Activated T-cell treated with anti-CD3 and anti-CD28 coated beads, Interleukin-2, amount 50 U/mL, for 4 hours (primary cell): ENCODE measurements around the gene CMSS1. TPM values are rescaled to one million over a fixed set of nuclear protein-coding genes. Genes with fewer than 3 reads are reported as not detected.
A peak's percentile ranks its signal among the peaks of the same experiment; 100 is the strongest.

Experiments
- ATAC-seq, 2 donors: fragments of 200-7000 bp; cut with Tn5 transposase; one replicate each; pipeline ENCODE4 v1.10.0; 2021
- DNase-seq: peaks from one replicate; pipeline ENCODE4 v3.0.0-alpha.2; 2020
- H3K27me3 Mint-ChIP-seq: one replicate; pipeline ENCODE4 v1.8.0; 2021; ENCODE audit warnings: low read depth, mixed read lengths
- H3K36me3 Mint-ChIP-seq: one replicate; pipeline ENCODE4 v1.8.0; 2022; ENCODE audit warnings: mixed read lengths; ENCODE audit not compliant: insufficient read depth
- H3K4me1 Mint-ChIP-seq: one replicate; pipeline ENCODE4 v1.8.0; 2021; ENCODE audit warnings: low read depth, mixed read lengths
- H3K4me3 Mint-ChIP-seq: one replicate; pipeline ENCODE4 v1.8.0; 2021; ENCODE audit warnings: mild to moderate bottlenecking, moderate library complexity, mixed read lengths
- H3K9me3 Mint-ChIP-seq: one replicate; pipeline ENCODE4 v1.8.0; 2021; ENCODE audit warnings: mixed read lengths
- total RNA-seq, 3 donors: library from RNA; stranded (reverse); gene quantifications; one replicate each; pipeline ENCODE4 v1.2.1, GENCODE V29; 2021

CMSS1 gene
- total RNA-seq = 100 to 1,000 TPM; 126 to 157 (median 136) TPM

GRCh38 chr3:99817437-99818240, at the start of gene CMSS1:
TSS of gene CMSS1 (plus strand) at chr3:99817862.
- Mint-ChIP-seq H3K36me3 (peaks cover 15% of the 10 kb centered on the region), H3K4me3 (peak within 1 kb of the TSS; percentile 98), H3K4me1 (peaks cover 35% of the 10 kb centered on the region), H3K9me3 (no peaks in the 10 kb centered on the region), H3K27me3 (no peaks in the 10 kb centered on the region)
- ATAC-seq (peak; percentile 95 to 96), DNase-seq (peak; percentile 98)

GRCh38 chr3:99768126-99768525, 49.5 kb upstream of the CMSS1 start:
- no peaks in the 10 kb centered on the region for H3K9me3 Mint-ChIP-seq
- H3K27me3 Mint-ChIP-seq = peaks cover 7% of the 10 kb centered on the region
- H3K4me3 Mint-ChIP-seq = no peak overlapping the region
- H3K36me3 Mint-ChIP-seq = no peaks in the 10 kb centered on the region
- ATAC-seq (no peak), DNase-seq (no peak)
- H3K4me1 Mint-ChIP-seq = no peaks in the 10 kb centered on the region

DNA sequence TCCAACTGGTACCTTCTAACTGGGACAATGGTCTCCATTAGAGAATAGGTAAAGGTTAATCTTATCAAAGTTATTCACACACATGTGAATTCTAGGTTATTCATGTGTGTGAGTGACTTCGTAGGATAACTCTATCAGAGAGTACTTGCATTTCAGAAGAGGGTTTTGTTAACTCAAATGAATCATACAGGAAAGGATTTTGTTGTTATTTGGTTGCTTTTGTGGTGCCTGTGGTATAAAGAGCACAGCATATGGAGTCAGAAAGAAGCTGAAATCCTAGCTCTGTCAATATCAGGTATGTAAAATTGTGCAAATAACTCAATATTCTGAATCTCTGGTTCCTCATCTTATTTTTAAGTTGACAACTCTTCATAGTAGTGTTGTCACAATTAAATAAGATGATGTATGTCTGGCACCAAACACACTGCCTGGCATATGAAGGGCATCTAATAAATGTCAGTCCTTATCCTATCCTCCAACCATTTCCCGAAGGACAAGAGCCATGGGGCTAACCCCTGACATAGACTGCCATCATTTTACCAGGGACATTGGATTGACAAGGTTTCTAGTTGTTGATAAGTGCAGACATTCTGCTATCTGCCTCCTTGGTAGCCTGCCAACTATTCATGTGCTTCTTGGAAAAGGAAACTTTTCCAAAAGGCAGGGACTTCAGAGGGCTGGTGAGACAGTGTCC, 48.7 kb upstream of the CMSS1 start:
- no peak for DNase-seq
- no peaks in the 10 kb centered on the region for H3K36me3 Mint-ChIP-seq
- H3K4me1 Mint-ChIP-seq = no peaks in the 10 kb centered on the region
- H3K4me3 Mint-ChIP-seq = no peak overlapping the region
- peaks cover 7% of the 10 kb centered on the region for H3K27me3 Mint-ChIP-seq
- no peaks in the 10 kb centered on the region for H3K9me3 Mint-ChIP-seq
- ATAC-seq = no peak

DNA sequence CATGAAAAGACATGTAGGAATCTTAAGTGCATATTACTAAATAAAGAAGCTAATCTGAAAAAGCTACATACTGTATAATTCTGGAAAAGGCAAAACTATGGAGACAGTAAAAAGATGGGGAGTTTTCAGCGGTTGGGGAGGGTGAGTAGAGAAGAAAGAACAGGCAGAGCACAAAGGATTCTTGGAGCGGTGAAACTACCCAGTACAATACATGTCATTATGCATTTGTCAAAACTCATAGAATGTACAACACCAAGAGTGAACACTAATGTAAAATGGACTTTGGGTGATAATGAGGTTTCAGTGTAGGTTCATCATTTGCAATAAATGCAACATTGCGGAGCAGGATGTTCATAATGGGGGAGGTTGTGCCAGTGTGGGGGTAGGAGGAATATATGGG, 45.5 kb upstream of the CMSS1 start:
- ATAC-seq = no peak
- no peaks in the 10 kb centered on the region for H3K9me3 Mint-ChIP-seq

DNA sequence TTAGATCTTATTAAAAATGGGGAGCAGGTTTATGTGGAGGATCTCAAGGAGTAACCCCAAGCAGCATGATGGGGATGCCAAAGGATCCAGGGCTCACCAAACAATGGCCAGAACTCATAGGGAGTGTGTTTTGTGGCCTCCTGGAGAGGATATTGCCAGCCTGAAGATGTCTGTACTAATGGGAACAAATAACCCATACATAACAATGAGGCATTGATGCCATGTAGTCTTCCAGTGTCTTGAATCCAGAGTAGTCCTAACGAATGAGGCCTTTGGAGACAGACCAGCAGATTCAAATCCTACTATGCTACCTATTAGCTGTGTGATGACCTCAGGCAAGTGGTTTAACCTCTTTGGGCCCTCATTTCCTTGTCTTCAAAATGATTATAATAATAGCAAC, 45.0 kb upstream of the CMSS1 start:
- no peak overlapping the region for H3K4me3 Mint-ChIP-seq
- ATAC-seq = no peak
- H3K27me3 Mint-ChIP-seq = peaks cover 7% of the 10 kb centered on the region

More for the DNA sequence above, 45.5 kb upstream of the CMSS1 start:
- Mint-ChIP-seq H3K4me1 (no peaks in the 10 kb centered on the region), H3K4me3 (no peak overlapping the region), H3K27me3 (peaks cover 5% of the 10 kb centered on the region), H3K36me3 (no peaks in the 10 kb centered on the region)
- DNase-seq = no peak

GRCh38 chr3:99774467-99774866, 43.2 kb upstream of the CMSS1 start:
- no peaks in the 10 kb centered on the region for H3K9me3 Mint-ChIP-seq
- no peaks in the 10 kb centered on the region for H3K36me3 Mint-ChIP-seq
- no peaks in the 10 kb centered on the region for H3K4me1 Mint-ChIP-seq
- DNase-seq = no peak
- peaks cover 7% of the 10 kb centered on the region for H3K27me3 Mint-ChIP-seq
- H3K4me3 Mint-ChIP-seq = no peak overlapping the region
- peak; percentile 46 to 77 for ATAC-seq

More for the DNA sequence above, 45.0 kb upstream of the CMSS1 start:
- Mint-ChIP-seq H3K9me3 (no peaks in the 10 kb centered on the region), H3K36me3 (no peaks in the 10 kb centered on the region), H3K4me1 (no peaks in the 10 kb centered on the region)
- no peak for DNase-seq

GRCh38 chr3:99776516-99777209, 41.0 kb upstream of the CMSS1 start:
- DNase-seq = no peak
- Mint-ChIP-seq H3K36me3 (no peaks in the 10 kb centered on the region), H3K27me3 (peaks cover 8% of the 10 kb centered on the region), H3K9me3 (no peaks in the 10 kb centered on the region), H3K4me1 (peaks cover 4% of the 10 kb centered on the region), H3K4me3 (no peak overlapping the region)
- ATAC-seq = no peak

DNA sequence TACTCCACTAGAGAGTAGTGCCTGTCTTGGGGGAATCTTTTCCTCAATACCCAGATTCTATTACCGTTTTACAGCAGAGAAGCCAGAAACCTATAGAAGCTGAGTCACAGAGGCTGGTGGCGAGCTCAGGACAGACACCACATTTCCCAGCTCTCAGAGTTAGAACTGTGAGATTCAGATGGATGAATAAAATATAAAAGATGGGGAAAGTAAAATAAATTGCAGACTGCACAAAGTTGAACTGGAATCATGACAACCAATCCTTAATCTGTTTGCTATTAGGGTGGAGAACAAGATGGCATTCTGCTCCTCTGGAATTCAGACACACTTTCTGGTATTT, 40.5 kb upstream of the CMSS1 start:
- no peak for DNase-seq
- no peaks in the 10 kb centered on the region for H3K36me3 Mint-ChIP-seq
- H3K4me3 Mint-ChIP-seq = no peak overlapping the region
- ATAC-seq = no peak
- peaks cover 8% of the 10 kb centered on the region for H3K27me3 Mint-ChIP-seq
- no peaks in the 10 kb centered on the region for H3K9me3 Mint-ChIP-seq
- H3K4me1 Mint-ChIP-seq = peaks cover 4% of the 10 kb centered on the region

GRCh38 chr3:99777708-99778107, 40.0 kb upstream of the CMSS1 start:
- H3K36me3 Mint-ChIP-seq = no peaks in the 10 kb centered on the region
- H3K4me3 Mint-ChIP-seq = no peak overlapping the region
- H3K27me3 Mint-ChIP-seq = peaks cover 8% of the 10 kb centered on the region
- no peaks in the 10 kb centered on the region for H3K9me3 Mint-ChIP-seq
- peaks cover 4% of the 10 kb centered on the region for H3K4me1 Mint-ChIP-seq
- no peak for DNase-seq
- ATAC-seq = no peak

GRCh38 chr3:99780749-99781148, 36.9 kb upstream of the CMSS1 start:
- H3K36me3 Mint-ChIP-seq = no peaks in the 10 kb centered on the region
- H3K27me3 Mint-ChIP-seq = peaks cover 6% of the 10 kb centered on the region
- DNase-seq (no peak), ATAC-seq (no peak)
- no peak overlapping the region for H3K4me3 Mint-ChIP-seq
- H3K4me1 Mint-ChIP-seq = peaks cover 4% of the 10 kb centered on the region
- no peaks in the 10 kb centered on the region for H3K9me3 Mint-ChIP-seq

DNA sequence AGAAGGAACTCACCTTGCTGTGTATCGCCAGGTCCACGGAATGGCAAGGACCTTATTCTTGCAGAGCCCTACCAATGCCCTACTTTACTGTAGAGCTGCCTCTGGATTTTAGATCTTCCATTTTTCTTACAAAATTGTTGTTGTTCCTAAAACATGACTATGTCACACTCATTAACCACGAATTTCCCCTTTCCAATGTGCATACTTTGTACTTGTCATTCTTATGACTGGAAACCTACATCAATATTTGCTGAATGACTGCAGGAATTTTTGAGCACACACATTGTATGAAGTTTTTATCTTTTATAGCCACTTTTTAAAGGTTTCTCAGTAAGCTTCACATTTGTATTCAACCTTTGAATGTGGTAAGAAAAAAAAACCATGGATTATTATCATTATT, 35.9 kb upstream of the CMSS1 start:
- peaks cover 4% of the 10 kb centered on the region for H3K4me1 Mint-ChIP-seq
- ATAC-seq = no peak
- no peak overlapping the region for H3K4me3 Mint-ChIP-seq
- DNase-seq = no peak
- H3K36me3 Mint-ChIP-seq = no peaks in the 10 kb centered on the region
- no peaks in the 10 kb centered on the region for H3K9me3 Mint-ChIP-seq
- H3K27me3 Mint-ChIP-seq = peaks cover 6% of the 10 kb centered on the region

GRCh38 chr3:99783011-99783573, 34.6 kb upstream of the CMSS1 start:
- Mint-ChIP-seq H3K36me3 (no peaks in the 10 kb centered on the region), H3K4me1 (peaks cover 4% of the 10 kb centered on the region), H3K4me3 (no peak overlapping the region), H3K27me3 (peaks cover 3% of the 10 kb centered on the region), H3K9me3 (no peaks in the 10 kb centered on the region)
- DNase-seq = no peak
- ATAC-seq = no peak

DNA sequence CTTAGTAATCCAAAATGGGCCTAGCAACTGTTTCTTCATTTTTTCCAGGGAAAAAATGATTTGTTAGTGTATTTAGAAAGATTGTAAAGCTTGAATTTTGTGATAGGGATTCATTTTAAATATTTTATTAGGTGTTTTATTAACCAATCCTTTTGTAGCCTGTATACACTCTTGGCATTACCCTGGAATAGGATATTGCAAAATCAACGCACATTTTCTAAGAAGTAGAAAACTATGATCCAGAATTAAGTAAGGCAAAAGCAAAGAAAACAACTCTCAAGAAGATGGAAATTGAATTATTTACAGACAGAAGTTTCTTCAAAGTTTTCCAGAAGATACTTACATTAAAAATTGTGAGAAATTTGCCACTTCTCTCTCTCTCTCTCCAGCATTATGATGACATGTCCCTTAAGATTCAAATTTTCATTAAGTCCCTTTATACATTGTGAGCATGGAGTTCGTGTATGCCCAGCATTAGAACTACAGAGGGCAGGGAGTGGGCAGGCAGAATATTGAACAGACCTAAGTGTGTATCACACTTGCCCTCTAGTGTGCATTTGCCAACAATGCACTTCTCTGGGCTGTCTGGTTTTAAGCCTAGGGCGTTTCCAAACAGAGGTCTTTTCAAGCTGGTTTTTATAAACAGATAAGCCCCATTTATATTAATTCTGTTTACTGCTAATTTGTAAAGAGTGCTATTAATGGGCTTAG, 28.5 kb upstream of the CMSS1 start:
- DNase-seq (no peak), ATAC-seq (peak; percentile 73 to 77)
- Mint-ChIP-seq H3K9me3 (no peaks in the 10 kb centered on the region), H3K4me1 (no peaks in the 10 kb centered on the region), H3K36me3 (no peaks in the 10 kb centered on the region), H3K27me3 (peaks cover 4% of the 10 kb centered on the region), H3K4me3 (no peak overlapping the region)

GRCh38 chr3:99794485-99794884, 23.2 kb upstream of the CMSS1 start:
- DNase-seq (no peak), ATAC-seq (no peak)
- peaks cover 6% of the 10 kb centered on the region for H3K27me3 Mint-ChIP-seq
- H3K9me3 Mint-ChIP-seq = no peaks in the 10 kb centered on the region
- H3K36me3 Mint-ChIP-seq = no peaks in the 10 kb centered on the region
- no peak overlapping the region for H3K4me3 Mint-ChIP-seq
- no peaks in the 10 kb centered on the region for H3K4me1 Mint-ChIP-seq
